ENCODE measurements around the gene ELL2.

- TF ChIP-seq CTCF (IDR thresholded peaks at IDR 0.05) (no peak), POLR2A (IDR thresholded peaks at IDR 0.05) (no peak)
Measured at GRCh38 chr5:95925939-95926338, 35.7 kb downstream of the ELL2 start.

Measured in prostate gland (tissue), 2 donors.